Thyroid gland (tissue), 4 donors: ENCODE results near the gene FXR1.

Experiments used
- POLR2A ChIP-seq, 2 donors: fragments of 450-650 bp; IDR thresholded peaks; one replicate each; pipeline ENCODE4 v1.6.1; 2017; ENCODE audit warnings: antibody characterized with exemption in 2 of 2, mild to moderate bottlenecking in 2 of 2, moderate library complexity in 1 of 2
- TF ChIP-seq, protein P1 (sequence below), 6 experiments: fragments of 200-600 bp in 3 of 6; fragments of 450-650 bp in 3 of 6; sonication (generic) in 3 of 6; IDR thresholded peaks; one replicate each; pipeline ENCODE4 v1.5.1; 2016 to 2019; ENCODE audit warnings: antibody characterized with exemption in 6 of 6, mild to moderate bottlenecking in 2 of 6, inconsistent platforms in 1 of 6, moderate library complexity in 1 of 6

GRCh38 chr3:181006541-181006940 is 94.1 kb downstream of the FXR1 start:
- TF ChIP-seq POLR2A (IDR thresholded peaks at IDR 0.05): no peak
- TF ChIP-seq, protein P1, sequence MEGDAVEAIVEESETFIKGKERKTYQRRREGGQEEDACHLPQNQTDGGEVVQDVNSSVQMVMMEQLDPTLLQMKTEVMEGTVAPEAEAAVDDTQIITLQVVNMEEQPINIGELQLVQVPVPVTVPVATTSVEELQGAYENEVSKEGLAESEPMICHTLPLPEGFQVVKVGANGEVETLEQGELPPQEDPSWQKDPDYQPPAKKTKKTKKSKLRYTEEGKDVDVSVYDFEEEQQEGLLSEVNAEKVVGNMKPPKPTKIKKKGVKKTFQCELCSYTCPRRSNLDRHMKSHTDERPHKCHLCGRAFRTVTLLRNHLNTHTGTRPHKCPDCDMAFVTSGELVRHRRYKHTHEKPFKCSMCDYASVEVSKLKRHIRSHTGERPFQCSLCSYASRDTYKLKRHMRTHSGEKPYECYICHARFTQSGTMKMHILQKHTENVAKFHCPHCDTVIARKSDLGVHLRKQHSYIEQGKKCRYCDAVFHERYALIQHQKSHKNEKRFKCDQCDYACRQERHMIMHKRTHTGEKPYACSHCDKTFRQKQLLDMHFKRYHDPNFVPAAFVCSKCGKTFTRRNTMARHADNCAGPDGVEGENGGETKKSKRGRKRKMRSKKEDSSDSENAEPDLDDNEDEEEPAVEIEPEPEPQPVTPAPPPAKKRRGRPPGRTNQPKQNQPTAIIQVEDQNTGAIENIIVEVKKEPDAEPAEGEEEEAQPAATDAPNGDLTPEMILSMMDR (IDR thresholded peaks at IDR 0.05): no peak
